Measurements from ENCODE around the gene FAM234A.

Gene FAM234A

GRCh38 chr16:280991-281659, 46.5 kb downstream of the FAM234A start:
- DNase-seq (ENCODE audit: low read depth in 2 of 2), result no peak

- DNase-seq (ENCODE audit: low read depth in 2 of 2), result no peak
Measured at GRCh38 chr16:281660-282255, 47.1 kb downstream of the FAM234A start.

DNA sequence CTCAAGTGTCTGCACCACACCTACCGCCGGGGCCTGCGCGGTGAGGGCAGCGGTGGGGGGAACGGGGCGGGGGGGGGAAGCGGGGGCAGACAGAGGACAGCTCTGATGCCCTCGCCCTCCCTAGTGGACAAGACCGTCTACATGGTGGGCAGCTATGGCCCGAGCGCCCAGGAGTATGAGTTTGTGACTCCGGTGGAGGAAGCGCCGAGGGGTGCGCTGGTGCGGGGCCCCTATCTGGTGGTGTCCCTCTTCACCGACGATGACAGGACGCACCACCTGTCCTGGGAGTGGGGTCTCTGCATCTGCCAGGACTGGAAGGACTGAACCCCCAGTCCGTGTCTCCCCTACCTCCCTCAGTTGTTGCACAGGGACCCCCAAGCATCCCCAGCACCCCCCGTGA, 47.9 kb downstream of the FAM234A start:
- no peak for DNase-seq (ENCODE audit: low read depth in 2 of 2)

GRCh38 chr16:283033-283805, 48.6 kb downstream of the FAM234A start, which contains the start of gene PDIA2:
Gene PDIA2, plus strand, starts transcription at chr16:283164. Its CDS starts 6 bp downstream, at chr16:283170.
- DNase-seq (ENCODE audit: low read depth in 2 of 2), result no peak

GRCh38 chr16:284204-285120, 49.8 kb downstream of the FAM234A start:
- DNase-seq (ENCODE audit: low read depth in 2 of 2), result no peak

- no peak for DNase-seq (ENCODE audit: low read depth in 2 of 2)
Measured at GRCh38 chr16:285146-286055, 50.8 kb downstream of the FAM234A start.

GRCh38 chr16:286491-287297, 52.1 kb downstream of the FAM234A start:
- DNase-seq (ENCODE audit: low read depth in 2 of 2), result no peak

GRCh38 chr16:287298-287811, 52.7 kb downstream of the FAM234A start:
- no peak for DNase-seq (ENCODE audit: low read depth in 2 of 2)

DNA sequence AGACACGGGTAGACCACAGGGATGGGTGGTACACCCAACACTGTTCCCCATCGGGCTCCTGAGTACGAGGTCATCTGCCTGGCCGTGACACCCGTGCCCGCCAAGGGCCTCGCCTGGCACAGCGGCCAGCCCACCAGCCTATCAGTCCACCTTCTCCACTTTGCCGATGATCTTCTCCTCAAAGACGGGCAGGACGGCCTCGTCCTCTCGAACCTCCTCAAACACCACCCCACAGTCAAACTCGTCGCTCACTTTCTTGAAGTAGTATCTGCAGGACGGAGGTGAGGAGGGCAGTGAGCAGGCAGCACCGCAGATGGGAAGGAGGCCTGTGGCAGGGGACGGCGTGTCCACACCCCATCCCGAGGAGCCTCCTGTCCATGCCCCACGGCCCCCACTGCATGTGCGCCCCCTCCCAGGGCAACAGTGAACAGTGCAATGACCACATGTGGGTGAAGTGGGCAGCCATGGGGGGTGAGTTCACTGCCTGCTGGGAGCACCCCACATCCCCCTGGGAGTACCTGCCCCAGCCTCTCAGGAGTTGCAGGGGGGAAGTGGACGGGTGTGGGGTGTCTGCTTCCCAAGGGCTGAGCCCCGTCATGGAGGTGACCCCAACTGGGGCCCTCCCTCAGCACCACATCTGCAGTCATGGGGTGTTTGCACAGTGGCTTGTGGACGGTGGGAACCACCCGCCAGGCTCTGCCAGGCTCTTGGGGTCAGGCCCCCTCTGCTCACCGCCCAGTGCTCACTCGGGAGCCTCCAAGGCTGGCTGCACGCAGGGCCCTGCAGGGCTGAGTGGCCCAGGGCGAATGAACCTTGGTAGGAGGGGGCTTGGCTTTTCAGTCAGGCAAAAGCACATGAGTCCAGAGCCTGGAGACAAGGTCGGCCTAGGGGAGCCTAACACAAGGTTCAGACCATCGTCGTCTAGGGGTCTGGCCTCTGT, 53.6 kb downstream of the FAM234A start:
- no peak for DNase-seq (ENCODE audit: low read depth in 2 of 2)

DNA sequence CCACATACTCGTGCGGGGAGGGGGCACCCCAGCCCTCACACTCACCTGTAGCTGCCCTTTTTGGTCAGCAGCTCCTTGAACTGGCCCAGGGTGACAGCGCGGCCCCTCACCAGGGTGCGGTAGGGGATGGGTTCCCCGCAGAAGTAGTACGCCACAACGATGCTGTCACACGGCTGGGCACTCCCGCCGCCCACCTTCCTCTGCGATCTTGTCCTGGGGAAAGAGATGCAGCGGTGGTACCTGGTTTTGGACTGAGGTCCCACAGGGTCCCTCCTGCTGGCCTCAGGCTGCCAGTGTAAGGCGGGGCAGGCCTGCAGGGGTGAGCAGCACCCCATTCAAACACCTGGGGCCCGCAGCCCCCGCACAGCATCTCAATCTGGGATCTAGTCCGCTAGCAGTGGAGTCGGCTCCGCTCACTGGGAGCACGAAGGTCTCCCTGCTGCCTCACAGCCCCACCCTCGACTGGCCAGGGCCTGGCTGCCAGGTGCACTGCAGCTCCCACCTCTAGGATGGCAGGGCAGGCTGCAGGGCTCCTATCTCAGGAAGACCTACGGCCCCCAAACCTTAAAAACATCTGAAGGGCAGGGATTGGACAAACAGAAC, 54.9 kb downstream of the FAM234A start:
- no peak for DNase-seq (ENCODE audit: low read depth in 2 of 2)

DNA sequence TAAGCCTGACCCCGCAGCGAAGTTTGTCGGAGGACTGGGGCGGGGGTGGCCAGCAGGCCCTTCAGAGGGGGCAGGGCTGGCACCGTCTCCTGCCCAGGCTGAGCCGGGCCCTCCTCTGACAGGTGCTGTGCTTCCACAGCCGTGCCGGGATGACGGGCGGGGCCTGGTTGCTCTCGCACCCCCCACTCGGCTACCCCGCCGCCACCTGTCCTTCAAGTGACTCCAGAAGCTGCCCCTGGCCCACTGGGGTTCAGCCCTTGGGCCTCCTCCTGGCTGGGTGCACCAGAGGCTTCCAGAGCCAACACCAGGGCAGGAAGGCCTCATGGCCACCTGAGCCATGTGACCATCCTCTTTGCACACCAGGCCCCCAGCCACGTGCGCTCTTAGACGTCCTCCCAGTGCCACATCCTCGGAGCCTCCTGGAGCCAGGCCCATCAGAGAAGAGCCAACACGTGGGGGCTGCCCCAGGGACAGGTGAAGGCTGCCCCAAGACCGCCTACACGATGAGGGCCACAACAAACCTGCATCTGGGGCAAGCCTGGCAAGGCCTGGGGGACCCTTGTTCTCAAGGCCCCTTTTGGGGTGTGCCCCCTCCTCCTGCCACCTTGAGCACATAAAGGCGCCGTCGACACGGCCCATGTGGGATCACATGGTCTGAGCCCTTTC, 55.5 kb downstream of the FAM234A start:
- DNase-seq (ENCODE audit: low read depth in 2 of 2), result no peak

- no peak for DNase-seq (ENCODE audit: low read depth in 2 of 2)
Measured at GRCh38 chr16:290681-291405, 56.2 kb downstream of the FAM234A start.

- no peak for DNase-seq (ENCODE audit: low read depth in 2 of 2)
Measured at GRCh38 chr16:291539-291938, 56.9 kb downstream of the FAM234A start.

GRCh38 chr16:293043-293775, 58.6 kb downstream of the FAM234A start:
- DNase-seq (ENCODE audit: low read depth in 2 of 2), result no peak

GRCh38 chr16:296276-296675, 61.7 kb downstream of the FAM234A start:
- DNase-seq (ENCODE audit: low read depth in 2 of 2), result no peak

Data from fibroblast of skin of left biceps (primary cell).